NCI-H187 (cell line): Measurements from ENCODE around the gene BANK1.

Source experiments
- DNase-seq, 2 experiments: peaks; one replicate each; lab custom pipeline; 2025; lab: John Stamatoyannopoulos, UW

BANK1 gene

DNA sequence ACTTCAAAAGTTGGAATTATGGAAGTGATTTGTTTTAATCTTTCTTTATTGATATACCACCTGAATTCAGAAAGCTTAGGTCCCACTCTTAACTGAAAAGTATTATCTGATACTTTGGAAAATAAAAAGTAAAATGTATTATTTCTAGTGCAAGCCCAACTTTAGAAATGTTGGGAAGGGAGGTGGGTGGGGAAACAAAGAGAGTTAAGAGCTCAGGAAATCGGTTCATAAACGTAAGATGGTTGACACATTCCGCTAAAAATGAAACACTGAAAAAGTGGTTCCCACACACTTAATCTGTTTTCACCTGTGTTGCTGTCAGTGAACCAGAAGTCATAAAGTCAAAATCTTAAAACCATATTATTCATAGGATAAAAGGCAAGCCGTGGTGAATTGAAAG is 237.4 kb downstream of the BANK1 start:
- DNase-seq = no peak

DNA sequence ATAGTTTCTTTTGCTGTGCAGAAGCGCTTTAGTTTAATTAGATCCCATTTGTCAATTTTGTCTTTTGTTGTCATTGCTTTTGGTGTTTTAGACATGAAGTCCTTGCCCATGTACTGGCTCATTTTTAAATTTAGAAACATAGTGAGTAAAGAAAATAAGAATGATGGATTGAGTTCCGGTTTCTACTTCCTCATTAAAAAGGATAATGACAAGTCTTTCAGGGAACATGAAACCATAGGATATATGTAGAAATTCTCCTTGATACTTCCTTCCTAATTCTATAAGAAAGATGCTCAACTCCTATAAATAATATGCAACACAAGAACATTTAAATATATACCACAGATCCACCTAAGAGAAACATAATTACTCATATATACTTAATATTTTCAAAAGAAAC is 240.9 kb downstream of the BANK1 start:
- no peak for DNase-seq

DNA sequence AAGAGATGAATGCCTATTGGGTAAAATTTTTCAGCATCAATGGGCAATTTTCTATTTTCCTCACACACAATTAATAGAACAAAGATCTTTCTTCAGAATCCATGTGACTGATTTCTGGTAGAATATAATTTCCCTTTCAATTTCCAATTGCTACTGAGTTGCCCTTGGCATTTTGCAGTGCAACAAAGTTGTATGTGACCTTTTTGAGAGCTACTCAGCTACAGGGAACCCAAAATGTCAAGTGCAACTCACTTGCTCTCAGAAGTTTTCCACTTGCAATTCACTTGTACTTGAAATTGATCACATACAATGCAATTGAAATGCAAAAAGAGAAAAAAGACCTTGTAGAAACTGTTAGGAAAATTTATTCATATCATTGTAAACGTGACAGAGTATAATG is 245.5 kb downstream of the BANK1 start:
- no peak for DNase-seq

DNA sequence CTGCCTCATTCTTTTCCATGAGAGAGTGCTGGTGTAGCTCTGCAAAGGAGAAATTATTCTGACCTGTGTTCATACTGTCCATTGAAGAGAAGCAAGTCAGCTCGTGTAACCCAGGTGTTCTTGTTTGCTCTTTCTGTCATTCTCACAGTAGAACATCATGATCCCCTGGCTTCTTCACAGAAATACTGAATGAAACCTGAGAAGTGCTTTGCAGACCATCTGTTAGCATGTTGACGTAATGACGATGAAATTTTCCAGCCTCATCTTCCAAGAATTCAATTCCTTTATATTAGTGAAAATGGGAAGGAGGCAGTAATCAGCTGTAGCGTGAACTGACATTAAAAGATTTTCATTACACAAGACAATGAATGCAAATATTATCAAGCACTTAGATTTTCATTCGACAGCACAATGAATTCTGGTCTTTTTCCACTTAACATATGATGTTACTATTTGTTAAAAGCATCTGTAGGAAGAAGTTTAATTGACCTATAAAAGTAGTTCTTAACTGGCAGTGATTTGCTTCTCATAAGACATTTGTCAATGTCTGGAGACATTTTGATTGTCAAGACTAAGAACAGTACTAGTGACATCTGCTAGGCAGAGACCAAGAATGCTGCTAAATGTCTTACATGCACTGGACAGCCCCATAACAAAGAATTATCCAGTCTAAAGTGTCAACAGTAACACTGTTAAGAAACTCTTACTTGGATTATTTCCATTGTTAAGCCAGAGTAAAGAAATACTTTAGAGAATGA is 246.3 kb downstream of the BANK1 start:
- DNase-seq = no peak

DNA sequence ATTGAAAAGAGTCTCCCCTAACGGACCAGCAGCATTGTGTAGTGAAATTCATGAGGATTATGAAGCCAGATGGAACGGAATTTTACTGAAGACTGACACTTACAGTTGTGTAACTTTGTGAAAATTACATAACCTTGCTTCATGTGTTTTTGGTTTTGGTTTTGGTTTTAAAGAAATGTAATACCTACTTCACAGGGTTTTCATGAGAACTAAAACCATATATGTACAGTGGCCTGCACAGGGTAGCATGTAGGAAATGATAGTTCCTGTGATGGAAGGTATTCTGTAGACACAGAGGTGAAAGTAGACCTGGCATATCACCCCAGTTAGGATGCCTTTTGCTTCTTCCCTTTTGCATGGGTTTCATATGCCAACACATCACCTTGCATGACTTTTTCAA is 247.0 kb downstream of the BANK1 start:
- DNase-seq = no peak

DNA sequence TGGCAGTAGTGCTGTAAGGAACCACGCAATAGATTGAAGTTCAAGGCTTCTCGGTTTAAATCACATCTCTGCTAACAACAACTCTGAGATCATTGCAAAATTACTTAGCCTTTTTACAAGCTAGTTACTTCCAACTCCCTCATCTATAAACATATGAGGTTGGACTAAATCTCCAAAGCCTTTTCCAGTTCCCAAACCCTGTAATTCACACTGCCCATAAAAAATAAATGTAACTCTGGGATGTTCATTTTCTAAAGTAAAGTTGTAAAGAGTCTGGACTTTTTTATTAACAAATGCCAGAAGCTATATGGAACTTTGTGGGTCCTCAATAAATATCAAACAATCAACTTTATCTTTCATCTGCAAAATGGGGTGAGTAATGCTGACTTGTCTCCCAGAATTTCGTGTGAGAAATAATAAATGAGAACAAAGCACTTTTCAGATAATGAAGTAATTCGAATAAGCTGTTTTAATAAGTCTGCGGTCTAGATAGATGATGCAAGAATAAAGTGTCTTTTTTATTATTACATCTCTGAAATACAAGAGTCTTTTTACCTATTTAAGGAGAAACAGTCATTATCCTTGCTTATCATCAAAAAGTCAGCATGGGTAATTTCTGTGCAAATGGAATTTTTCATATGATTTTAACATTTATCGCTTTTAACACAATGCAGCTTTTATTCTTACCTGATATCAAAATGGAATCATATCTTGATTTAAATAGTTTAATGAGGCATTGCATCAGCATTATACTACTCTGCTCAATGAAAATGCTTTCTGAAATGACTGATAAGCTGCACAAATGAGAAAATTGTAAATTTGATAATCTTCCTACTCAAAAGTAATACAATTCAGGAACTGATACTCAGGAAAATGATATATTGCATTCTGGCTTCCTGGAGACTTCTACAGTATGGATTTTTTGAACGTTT is 252.6 kb downstream of the BANK1 start:
- no peak for DNase-seq

DNA sequence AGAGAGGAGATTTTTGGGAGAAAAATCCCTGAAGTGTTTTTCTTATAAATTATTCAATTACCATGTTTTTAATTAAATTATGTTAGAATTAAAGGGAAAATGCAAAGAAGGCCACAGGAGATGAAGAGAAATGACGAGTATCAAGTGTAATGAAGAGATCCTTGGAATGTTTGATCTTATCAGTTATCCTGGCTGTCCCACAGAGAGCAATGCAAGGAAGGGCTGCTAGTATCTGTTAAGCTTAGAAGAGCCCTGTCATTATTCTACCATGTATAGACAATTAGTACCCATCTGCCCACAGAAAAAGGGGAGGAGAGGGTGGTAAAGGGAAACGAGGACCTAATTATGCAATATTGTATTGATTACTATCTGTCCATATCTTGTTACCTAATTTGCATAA is 257.1 kb downstream of the BANK1 start:
- DNase-seq = no peak

DNA sequence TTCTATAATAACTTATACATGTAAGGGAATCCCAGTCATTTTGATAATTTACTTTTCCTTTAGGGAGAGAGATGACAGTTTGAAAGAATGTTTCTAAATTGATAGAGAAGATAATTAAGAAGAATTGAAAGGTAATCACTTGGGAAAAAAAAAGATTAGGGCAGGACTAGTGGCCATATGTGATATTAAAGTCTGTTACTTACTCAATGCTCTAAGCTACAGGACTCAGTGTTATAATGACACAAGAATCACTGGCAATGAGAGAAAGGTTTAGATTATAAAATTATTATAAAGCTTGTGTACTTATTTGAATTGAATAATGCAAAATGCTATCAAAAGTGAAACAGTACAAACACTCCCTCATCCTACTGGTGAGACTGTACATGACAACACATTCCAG is 265.3 kb downstream of the BANK1 start:
- no peak for DNase-seq

DNA sequence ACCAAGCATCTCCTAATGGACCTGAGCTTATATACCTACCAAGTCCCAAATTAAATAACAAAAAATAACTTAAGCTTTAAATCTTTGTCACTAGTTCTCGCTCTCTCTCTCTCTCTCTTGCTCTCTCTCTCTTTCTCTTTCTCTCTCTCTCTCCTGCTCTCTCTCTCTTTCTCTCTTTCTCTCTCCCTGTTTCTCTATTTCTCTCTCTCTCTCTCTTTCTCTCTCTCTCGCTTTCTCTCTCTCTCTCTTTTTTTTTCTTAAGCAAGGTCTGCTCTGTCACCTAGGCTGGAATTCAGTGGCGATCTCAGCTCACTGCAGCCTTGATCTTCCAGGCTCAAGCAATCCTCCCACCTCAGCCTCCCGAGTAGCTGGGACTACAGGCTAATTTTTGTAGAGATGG is 266.6 kb downstream of the BANK1 start:
- no peak for DNase-seq

DNA sequence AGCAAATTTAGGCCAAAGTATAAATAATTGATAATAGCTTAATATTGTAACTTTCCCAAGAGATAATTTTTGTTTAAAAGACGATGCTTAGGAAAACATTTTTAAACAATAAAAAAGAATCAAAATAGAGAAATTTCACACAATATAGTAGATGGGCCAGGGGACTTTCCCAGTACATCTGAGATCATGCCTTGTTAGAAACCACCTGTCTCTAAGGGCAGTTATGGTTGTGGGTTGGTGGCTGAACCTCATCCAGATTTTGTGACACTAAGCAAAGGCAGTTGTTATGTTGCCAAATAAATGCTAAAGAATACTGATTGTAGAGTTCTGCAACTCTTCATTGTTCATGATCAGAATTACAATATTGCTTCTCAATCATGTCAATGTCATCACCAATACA is 270.6 kb downstream of the BANK1 start:
- no peak for DNase-seq

DNA sequence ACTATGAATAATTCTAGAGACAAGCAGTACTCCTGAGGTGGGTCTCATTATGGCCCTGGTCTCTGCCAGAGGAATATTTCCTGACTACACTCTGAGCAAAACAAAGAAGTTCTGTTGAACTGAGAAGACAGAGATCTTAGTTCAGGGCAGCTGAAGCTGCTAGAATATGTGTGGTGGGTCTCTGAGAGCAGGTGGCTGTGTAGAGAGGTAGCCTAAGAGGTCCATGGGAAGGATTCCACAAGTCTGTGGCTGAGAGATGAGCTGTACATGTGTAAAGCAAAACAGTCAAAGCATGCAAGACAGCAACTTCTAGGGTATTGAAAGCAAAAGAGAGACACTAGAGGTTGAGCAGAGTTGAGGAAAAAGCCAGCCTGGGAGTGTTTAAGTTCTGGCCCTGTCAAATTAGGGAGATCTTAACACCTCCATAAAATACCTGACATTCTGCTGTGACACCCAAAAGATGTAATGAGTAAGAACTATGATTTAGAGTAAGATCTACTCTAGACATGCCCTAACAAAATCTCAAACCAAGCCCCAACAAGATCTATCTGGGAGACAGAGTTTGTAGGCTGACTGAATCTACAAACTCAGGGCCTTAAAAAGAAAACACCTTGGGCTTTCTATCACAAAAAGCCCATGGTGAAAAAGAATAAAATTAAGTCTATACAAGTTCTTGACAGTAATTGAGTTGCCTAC is 274.4 kb downstream of the BANK1 start:
- DNase-seq = no peak

DNA sequence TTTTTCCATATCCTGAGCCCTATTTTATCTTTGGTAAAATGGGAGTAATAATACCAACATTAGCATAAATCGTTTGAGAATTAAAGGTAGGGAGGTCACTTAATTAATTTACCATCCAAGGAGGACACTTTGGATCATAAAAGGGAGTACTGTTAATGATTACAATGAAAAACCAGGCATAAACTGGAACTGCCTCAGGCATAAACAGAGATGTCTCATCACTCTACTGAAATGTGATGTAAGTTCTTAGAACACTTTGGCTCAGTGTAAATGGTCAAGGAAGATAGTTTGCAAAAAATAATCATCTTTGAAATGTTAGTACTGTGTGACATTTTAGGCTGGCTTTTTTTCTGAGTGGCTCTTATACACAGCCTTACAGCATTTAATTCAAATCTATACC is 286.1 kb downstream of the BANK1 start:
- no peak for DNase-seq

DNA sequence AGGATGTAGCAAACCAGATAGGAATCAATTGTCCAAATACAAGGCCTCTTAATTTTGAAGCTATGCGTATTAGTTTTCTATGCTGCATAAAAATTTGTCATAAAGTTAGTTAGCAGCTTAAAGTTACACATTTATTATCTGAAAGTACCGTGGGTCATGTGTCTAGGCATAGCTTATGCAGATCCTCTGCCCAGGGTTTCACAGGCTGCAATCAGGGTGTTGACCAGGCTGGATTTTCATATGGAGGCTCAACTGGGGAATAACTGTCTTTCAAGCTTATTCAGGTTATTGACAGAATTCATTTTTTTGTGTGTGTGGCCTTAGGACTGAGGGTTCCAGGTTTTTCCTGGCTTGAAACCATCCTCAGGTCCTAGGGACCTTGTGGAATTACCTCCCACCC is 289.7 kb downstream of the BANK1 start:
- DNase-seq = no peak

DNA sequence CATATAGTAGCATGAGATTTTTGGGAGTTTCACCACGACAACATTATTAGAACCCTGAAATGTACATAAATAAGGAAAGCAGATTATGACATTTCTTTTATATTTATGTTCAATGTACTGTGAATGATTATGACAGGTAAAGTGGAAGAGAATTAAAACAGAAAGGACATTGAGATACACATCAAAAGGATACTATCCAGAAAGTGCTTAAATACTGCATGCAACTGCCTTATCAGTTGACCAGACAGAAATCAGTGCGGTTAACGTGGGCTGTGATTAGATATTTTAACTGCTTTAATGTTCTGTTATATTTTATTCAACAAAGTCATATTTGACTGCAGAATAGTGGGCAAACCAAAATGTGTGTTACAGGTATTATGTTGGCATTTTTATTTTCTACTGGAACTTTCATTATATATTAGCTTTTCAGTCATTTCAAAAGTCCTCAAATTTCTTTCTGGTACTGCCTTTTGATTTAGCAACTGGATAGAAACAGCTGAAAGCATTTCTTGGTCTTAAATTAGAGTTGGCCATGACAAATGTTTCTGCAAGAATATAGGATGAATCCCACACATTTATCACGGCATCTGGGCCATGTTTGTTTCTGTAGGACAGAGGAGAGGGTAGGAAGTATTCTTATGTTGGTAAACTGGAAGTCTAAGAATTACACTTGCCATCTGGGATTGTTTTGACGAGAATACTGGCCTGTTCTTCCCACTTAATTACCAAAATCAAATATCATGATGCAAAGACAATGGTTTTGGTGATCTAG is 299.5 kb downstream of the BANK1 start:
- DNase-seq = no peak

DNA sequence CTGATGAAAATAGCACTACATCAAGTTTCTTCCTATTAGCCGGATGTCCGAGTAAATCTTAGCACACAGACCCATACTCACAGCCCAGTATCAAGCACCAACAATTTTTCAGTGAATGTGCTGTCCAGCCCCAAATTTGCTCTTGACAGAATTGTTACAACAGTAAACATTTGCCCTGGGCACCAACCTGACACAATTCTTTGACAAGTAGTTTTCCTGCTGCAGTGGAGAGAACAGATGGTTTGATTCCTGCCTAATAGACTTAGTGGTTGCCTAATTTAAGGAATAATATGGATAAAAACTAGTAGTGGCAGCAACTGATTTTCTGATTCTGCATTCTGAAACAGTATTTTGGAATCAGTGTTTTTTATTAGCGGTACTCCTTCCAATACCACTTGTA is 301.1 kb downstream of the BANK1 start:
- no peak for DNase-seq

DNA sequence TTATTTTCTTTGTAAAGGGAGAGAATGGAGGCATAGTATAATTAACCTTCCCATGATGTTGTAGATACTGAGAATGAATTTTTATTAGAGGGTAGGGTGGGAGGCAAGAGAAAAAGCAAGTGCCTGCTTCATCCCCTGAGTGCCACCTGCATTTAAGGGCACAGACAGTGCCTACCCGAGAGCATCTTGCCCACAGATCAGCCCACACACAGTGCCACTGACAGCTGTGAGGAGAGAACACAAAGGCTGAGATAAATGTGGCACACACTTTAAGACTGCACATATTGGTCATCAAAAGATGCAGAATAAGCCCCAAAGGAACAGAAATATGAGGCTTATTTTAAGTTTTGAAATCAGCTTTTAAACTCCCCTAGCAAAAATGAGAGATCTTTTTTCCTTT is 304.0 kb downstream of the BANK1 start:
- no peak for DNase-seq

DNA sequence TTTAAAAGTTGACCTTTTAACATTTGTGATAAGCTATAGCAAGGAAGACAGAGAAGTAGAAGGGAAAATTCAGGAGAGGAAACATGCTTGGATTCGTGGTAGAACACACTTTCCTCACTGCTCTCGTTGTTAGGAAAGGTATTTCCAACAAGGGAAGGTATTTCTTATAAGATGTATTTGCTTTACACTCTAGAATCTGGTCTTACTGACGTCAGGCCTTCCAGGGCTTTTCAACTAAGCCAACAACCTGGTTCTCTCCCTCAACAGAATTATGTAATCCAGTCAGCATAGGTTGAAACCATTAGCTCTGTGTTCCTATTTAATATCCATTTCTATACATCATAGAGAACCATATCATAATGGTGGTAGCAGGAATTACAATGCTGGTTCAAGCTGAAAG is 312.8 kb downstream of the BANK1 start:
- DNase-seq = no peak

DNA sequence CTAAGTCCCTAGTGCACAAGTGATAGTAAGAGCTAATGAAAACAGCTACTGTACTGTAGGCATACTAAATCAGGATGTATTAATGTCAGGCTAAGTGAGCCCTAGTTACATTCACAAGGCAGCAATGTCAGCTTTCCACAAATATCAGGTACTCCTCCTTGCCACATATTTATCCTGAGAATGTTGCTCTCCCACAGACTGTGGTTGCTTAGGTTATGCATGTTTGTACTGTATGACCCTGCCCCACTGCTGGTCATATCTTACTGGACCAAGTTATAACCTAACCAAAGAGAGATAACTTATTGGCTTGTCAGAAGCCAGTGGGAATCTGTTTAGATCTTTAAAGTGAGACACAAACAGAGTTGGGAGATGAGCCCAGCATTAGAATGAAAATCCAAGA is 313.7 kb downstream of the BANK1 start:
- DNase-seq = no peak

DNA sequence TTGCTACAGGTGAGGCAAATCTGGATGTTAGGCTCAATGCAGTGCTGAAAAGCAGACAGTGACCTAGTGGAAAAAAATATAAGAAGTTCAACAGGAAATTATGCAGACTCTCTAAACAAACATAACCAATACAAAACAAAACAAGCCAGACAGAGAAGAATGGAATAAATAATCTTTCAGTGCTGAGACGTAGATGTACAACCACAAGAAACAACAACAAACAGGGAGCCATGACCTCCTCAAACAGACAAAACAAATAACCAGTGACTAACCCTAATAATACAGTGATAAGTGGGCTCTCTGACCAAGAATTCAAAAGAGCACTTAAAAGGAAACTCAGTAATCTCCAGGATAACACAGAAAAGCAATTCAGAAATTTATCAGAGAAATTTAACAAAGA is 315.5 kb downstream of the BANK1 start:
- DNase-seq = no peak

DNA sequence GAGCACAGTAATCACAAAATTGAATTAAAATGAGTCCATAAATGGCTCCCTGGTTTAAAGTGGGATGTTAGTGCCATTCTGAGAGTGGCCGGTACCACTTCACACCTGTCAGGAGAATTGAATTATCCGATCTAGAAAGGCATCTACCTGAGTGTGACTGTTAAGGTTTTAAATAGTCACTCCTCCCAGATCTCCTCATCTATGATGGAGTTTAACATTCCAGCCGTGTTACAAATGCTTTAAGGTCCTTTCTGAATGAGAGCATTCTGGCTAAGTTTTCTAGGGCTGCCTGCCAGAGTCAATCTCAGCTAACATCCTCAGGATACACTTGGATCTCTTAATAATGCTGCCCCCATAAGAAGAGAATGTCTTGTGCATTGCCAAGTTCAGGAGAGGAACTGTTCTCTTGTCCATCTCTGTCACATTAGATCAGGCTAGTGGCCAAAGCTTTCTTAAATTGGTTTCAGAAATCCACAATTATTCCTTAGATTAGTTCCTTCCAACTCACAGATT is 323.6 kb downstream of the BANK1 start:
- DNase-seq = no peak

DNA sequence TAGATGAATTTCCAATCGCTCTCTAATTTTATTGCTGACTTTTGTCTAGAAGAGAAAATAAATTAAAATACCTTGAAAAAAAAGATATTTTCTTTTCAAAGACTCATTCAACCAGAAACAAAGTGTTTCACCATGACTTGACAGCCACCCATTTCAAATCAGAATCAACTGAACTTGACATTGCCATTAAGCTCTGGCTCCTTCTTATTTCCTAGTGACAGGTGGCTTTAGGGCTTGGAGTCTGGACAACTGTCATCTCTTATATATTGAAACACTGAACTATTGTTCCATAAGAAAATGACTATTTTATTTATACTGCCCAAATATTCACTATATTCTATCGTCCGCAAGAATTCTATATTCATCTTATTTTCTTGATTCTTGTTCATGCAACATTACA is 325.6 kb downstream of the BANK1 start:
- no peak for DNase-seq

DNA sequence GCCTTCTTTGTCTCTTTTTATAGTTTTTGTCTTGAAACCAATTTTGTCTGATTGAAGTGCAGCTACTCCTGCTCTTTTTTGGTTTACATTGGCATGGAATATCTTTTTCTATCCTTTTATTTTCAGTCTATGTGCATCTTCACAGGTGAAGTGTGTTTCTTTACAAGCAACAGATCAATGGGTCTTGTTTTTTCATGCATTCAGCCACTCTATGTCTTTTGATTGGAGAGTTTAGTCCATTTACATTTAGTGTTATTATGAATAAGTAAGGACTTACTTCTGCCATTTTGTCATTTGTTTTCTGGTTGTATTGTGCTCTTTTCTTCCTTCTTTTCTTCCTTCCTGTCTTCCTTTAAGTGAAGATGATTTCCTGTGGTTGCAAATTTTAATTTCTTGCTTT is 330.3 kb downstream of the BANK1 start:
- DNase-seq = no peak
